ENCODE data around the gene STOML3.

The STOML3 gene

GRCh38 chr13:39032150-39032549 lies 41.5 kb upstream of the STOML3 start:
- no peak for TF ChIP-seq CTCF (IDR thresholded peaks at IDR 0.05; ENCODE audit: low read length)
- no peak for TF ChIP-seq EZH2 (IDR thresholded peaks at IDR 0.05; ENCODE audit: borderline replicate concordance, low read length)
- peaks cover 32% of the 10 kb centered on the region for H3K36me3 ChIP-seq (ENCODE audit: insufficient read depth, low read length)
- no peak overlapping the region for H3K27ac ChIP-seq (ENCODE audit: low read depth, low read length, poor library complexity, severe bottlenecking)
- no peak overlapping the region for H3K9ac ChIP-seq (ENCODE audit: low read length)
- no peaks in the 10 kb centered on the region for H3K27me3 ChIP-seq (ENCODE audit: insufficient read depth, low read length)
- no peak overlapping the region for H2AFZ ChIP-seq (ENCODE audit: low read length)
- no peaks in the 10 kb centered on the region for H3F3A ChIP-seq (ENCODE audit: insufficient read depth, low read length)
- peaks cover 49% of the 10 kb centered on the region for H3K79me2 ChIP-seq (ENCODE audit: insufficient read depth, low read length)
- H4K20me1 ChIP-seq (ENCODE audit: insufficient read depth, low read length) = no peaks in the 10 kb centered on the region
- no peak overlapping the region for H3K4me3 ChIP-seq (ENCODE audit: low read depth, low read length, poor library complexity, severe bottlenecking)
- no peak overlapping the region for H3K4me2 ChIP-seq (ENCODE audit: low read length)
- H3K4me1 ChIP-seq (ENCODE audit: insufficient read depth, low read length, severe bottlenecking) = peaks cover 23% of the 10 kb centered on the region
- H3K9me3 ChIP-seq (ENCODE audit: low read length) = no peaks in the 10 kb centered on the region
- H3K9me2 ChIP-seq (ENCODE audit: low read depth, low read length) = no peaks in the 10 kb centered on the region

GRCh38 chr13:39025433-39025839 lies 34.8 kb upstream of the STOML3 start:
- no peak overlapping the region for H3K4me3 ChIP-seq (ENCODE audit: low read depth, low read length, poor library complexity, severe bottlenecking)
- no peaks in the 10 kb centered on the region for H3K4me1 ChIP-seq (ENCODE audit: insufficient read depth, low read length, severe bottlenecking)
- no peaks in the 10 kb centered on the region for H3K9me3 ChIP-seq (ENCODE audit: low read length)
- no peaks in the 10 kb centered on the region for H3F3A ChIP-seq (ENCODE audit: insufficient read depth, low read length)
- no peak overlapping the region for H3K4me2 ChIP-seq (ENCODE audit: low read length)
- no peaks in the 10 kb centered on the region for H3K27me3 ChIP-seq (ENCODE audit: insufficient read depth, low read length)
- no peak overlapping the region for H3K27ac ChIP-seq (ENCODE audit: low read depth, low read length, poor library complexity, severe bottlenecking)
- H3K79me2 ChIP-seq (ENCODE audit: insufficient read depth, low read length) = no peaks in the 10 kb centered on the region
- no peak overlapping the region for H2AFZ ChIP-seq (ENCODE audit: low read length)
- no peaks in the 10 kb centered on the region for H3K9me2 ChIP-seq (ENCODE audit: low read depth, low read length)
- no peak overlapping the region for H3K9ac ChIP-seq (ENCODE audit: low read length)
- H4K20me1 ChIP-seq (ENCODE audit: insufficient read depth, low read length) = no peaks in the 10 kb centered on the region
- TF ChIP-seq CTCF (IDR thresholded peaks at IDR 0.05; ENCODE audit: low read length) (no peak), EZH2 (IDR thresholded peaks at IDR 0.05; ENCODE audit: borderline replicate concordance, low read length) (no peak)
- peaks cover 84% of the 10 kb centered on the region for H3K36me3 ChIP-seq (ENCODE audit: insufficient read depth, low read length)

- Histone ChIP-seq H2AFZ (ENCODE audit: low read length) (no peak overlapping the region), H3K4me3 (ENCODE audit: low read depth, low read length, poor library complexity, severe bottlenecking) (no peak overlapping the region), H3K27me3 (ENCODE audit: insufficient read depth, low read length) (no peaks in the 10 kb centered on the region), H3K27ac (ENCODE audit: low read depth, low read length, poor library complexity, severe bottlenecking) (no peak overlapping the region), H3K79me2 (ENCODE audit: insufficient read depth, low read length) (no peaks in the 10 kb centered on the region), H3F3A (ENCODE audit: insufficient read depth, low read length) (no peaks in the 10 kb centered on the region), H3K9me3 (ENCODE audit: low read length) (no peaks in the 10 kb centered on the region), H3K9ac (ENCODE audit: low read length) (no peak overlapping the region), H3K36me3 (ENCODE audit: insufficient read depth, low read length) (peaks cover 77% of the 10 kb centered on the region), H3K9me2 (ENCODE audit: low read depth, low read length) (no peaks in the 10 kb centered on the region), H4K20me1 (ENCODE audit: insufficient read depth, low read length) (no peaks in the 10 kb centered on the region), H3K4me1 (ENCODE audit: insufficient read depth, low read length, severe bottlenecking) (no peaks in the 10 kb centered on the region), H3K4me2 (ENCODE audit: low read length) (no peak overlapping the region)
- TF ChIP-seq CTCF (IDR thresholded peaks at IDR 0.05; ENCODE audit: low read length) = no peak
- TF ChIP-seq EZH2 (IDR thresholded peaks at IDR 0.05; ENCODE audit: borderline replicate concordance, low read length) = no peak
These were observed 33.1 kb upstream of the STOML3 start for GRCh38 chr13:39023761-39024160.

All from OCI-LY1 (cell line).